IMR-90 (cell line): ENCODE results near the gene TLNRD1. TPM values are rescaled to one million over a fixed set of nuclear protein-coding genes. Genes with fewer than 3 reads are reported as not detected.

Experiments used
- ATAC-seq: fragments of 200-7000 bp; cut with Tn5 transposase; 2 replicates; pipeline ENCODE4 v1.9.1; 2020; ENCODE audit warnings: low read depth, mild to moderate bottlenecking, moderate library complexity
- BruUV-seq: library from RNA; stranded (reverse); fragments of 400-500 nt; replicated peaks from 2 replicates; lab custom pipeline; 2021; lab: Mats Ljungman, UMichigan
- CTCF ChIA-PET: fragments of 300-600 bp; formaldehyde crosslinking; extraction: SDS; loops from one replicate; lab custom pipeline; 2021; ENCODE audit warnings: antibody characterized with exemption; lab: Yijun Ruan, JAX
- POLR2A ChIA-PET: fragments of 300-600 bp; sonication (Branson Sonifier 250); formaldehyde crosslinking; loops from one replicate; lab custom pipeline; 2022; ENCODE audit warnings: antibody characterized with exemption; ENCODE audit not compliant: unreplicated experiment; lab: Charles Lee
- DNase-seq: peaks from one replicate; pipeline ENCODE4 v3.0.0; 2013
- H2AFZ ChIP-seq: replicated peaks from 2 replicates; pipeline ENCODE3; 2013; ENCODE audit warnings: low read length, mild to moderate bottlenecking; ENCODE audit not compliant: poor library complexity
- H2AK5ac ChIP-seq: 2 replicates; pipeline ENCODE4 v1.6.1; 2013; ENCODE audit warnings: low read depth, low read length, inconsistent platforms
- H2AK9ac ChIP-seq: replicated peaks from 2 replicates; pipeline ENCODE3; 2013; ENCODE audit warnings: mild to moderate bottlenecking, low read depth, low read length, moderate library complexity; ENCODE audit not compliant: poor library complexity
- H2BK120ac ChIP-seq: 2 replicates; pipeline ENCODE4 v1.6.1; 2013; ENCODE audit warnings: low read depth, low read length, inconsistent platforms
- H2BK15ac ChIP-seq: 3 replicates; pipeline ENCODE4 v1.6.1; 2013; ENCODE audit warnings: low read depth, low read length, inconsistent platforms
- H2BK20ac ChIP-seq: 2 replicates; pipeline ENCODE4 v1.6.1; 2013; ENCODE audit warnings: low read depth, mild to moderate bottlenecking, inconsistent platforms, low read length, moderate library complexity
- H2BK5ac ChIP-seq: 2 replicates; pipeline ENCODE4 v1.6.1; 2013; ENCODE audit warnings: mild to moderate bottlenecking, low read depth, low read length, inconsistent platforms; ENCODE audit not compliant: poor library complexity, severe bottlenecking
- H3K14ac ChIP-seq: replicated peaks from 2 replicates; pipeline ENCODE4 v1.6.1; 2013; ENCODE audit warnings: low read depth, low read length, inconsistent platforms
- H3K18ac ChIP-seq: 2 replicates; pipeline ENCODE4 v1.6.1; 2013; ENCODE audit warnings: low read depth, low read length, control low read depth
- H3K23ac ChIP-seq: 2 replicates; pipeline ENCODE4 v1.6.1; 2013; ENCODE audit warnings: low read depth, low read length, inconsistent platforms
- H3K27ac ChIP-seq: 2 replicates; pipeline ENCODE4 v1.5.1; 2013; ENCODE audit warnings: mild to moderate bottlenecking, control low read depth, low read length; ENCODE audit not compliant: insufficient read depth
- H3K27me3 ChIP-seq: 2 replicates; pipeline ENCODE4 v1.6.1; 2013; ENCODE audit warnings: low read length; ENCODE audit not compliant: control insufficient read depth, insufficient read depth
- H3K36me3 ChIP-seq: 2 replicates; pipeline ENCODE4 v1.6.1; 2013; ENCODE audit warnings: low read length, mixed read lengths; ENCODE audit not compliant: control insufficient read depth, insufficient read depth
- H3K4ac ChIP-seq: 2 replicates; pipeline ENCODE4 v1.6.1; 2013; ENCODE audit warnings: low read depth, low read length, inconsistent platforms
- H3K4me1 ChIP-seq: 2 replicates; pipeline ENCODE4 v1.6.1; 2013; ENCODE audit warnings: low read length, mixed read lengths; ENCODE audit not compliant: control insufficient read depth, insufficient read depth
- H3K4me2 ChIP-seq: 2 replicates; pipeline ENCODE4 v1.6.1; 2013; ENCODE audit warnings: low read depth, mild to moderate bottlenecking, control low read depth, low read length, moderate library complexity
- H3K4me3 ChIP-seq: 2 replicates; pipeline ENCODE4 v1.5.1; 2013; ENCODE audit warnings: low read depth, mild to moderate bottlenecking, control low read depth, low read length, moderate library complexity; ENCODE audit not compliant: insufficient read depth
- H3K56ac ChIP-seq: 2 replicates; pipeline ENCODE4 v1.6.1; 2013; ENCODE audit warnings: low read length, inconsistent platforms; ENCODE audit not compliant: insufficient read depth; ENCODE audit errors: extremely low read depth
- H3K79me1 ChIP-seq, 2 experiments: 2 replicates each; pipeline ENCODE4 v1.6.1; 2013; ENCODE audit warnings: low read length in 2 of 2, inconsistent platforms in 1 of 2, low read depth in 1 of 2
- H3K9ac ChIP-seq: 2 replicates; pipeline ENCODE4 v1.6.1; 2013; ENCODE audit warnings: low read depth, low read length, control low read depth
- H3K9me1 ChIP-seq: 2 replicates; pipeline ENCODE4 v1.6.1; 2013; ENCODE audit warnings: low read length, inconsistent platforms; ENCODE audit not compliant: insufficient read depth
- H3K9me3 ChIP-seq: 2 replicates; pipeline ENCODE4 v1.6.1; 2013; ENCODE audit warnings: low read length; ENCODE audit not compliant: control insufficient read depth, insufficient read depth
- H4K20me1 ChIP-seq: 2 replicates; pipeline ENCODE4 v1.6.1; 2013; ENCODE audit warnings: low read length, inconsistent platforms; ENCODE audit not compliant: insufficient read depth
- H4K5ac ChIP-seq: 2 replicates; pipeline ENCODE4 v1.6.1; 2013; ENCODE audit warnings: mild to moderate bottlenecking, low read depth, low read length, control low read depth
- H4K8ac ChIP-seq, 2 experiments: 2 replicates each; pipeline ENCODE4 v1.6.1; 2013; ENCODE audit warnings: low read depth in 2 of 2, low read length in 2 of 2, control low read depth in 1 of 2, inconsistent platforms in 1 of 2
- H4K91ac ChIP-seq: 2 replicates; pipeline ENCODE4 v1.6.1; 2013; ENCODE audit warnings: low read depth, low read length, inconsistent platforms; ENCODE audit not compliant: insufficient read depth
- BHLHE40 ChIP-seq: fragments of 150-350 bp; IDR thresholded peaks from 2 replicates; pipeline ENCODE4 v1.6.1; 2016; ENCODE audit warnings: mild to moderate bottlenecking, low read depth, low read length
- CEBPB ChIP-seq: IDR thresholded peaks from 2 replicates; pipeline ENCODE4 v1.6.1; 2012; ENCODE audit warnings: low read depth, low read length, improper control_type of control experiment
- CHD1 ChIP-seq: IDR thresholded peaks from 2 replicates; pipeline ENCODE4 v1.6.1; 2012; ENCODE audit warnings: low read depth, low read length, improper control_type of control experiment
- MAFK ChIP-seq: IDR thresholded peaks from 2 replicates; pipeline ENCODE4 v1.6.1; 2012; ENCODE audit warnings: low read depth, low read length, improper control_type of control experiment
- MAZ ChIP-seq: IDR thresholded peaks from 2 replicates; pipeline ENCODE4 v1.6.1; 2012; ENCODE audit warnings: low read depth, mild to moderate bottlenecking, low read length, improper control_type of control experiment, moderate library complexity, borderline replicate concordance
- NFE2L2 ChIP-seq: fragments of 150-350 bp; IDR thresholded peaks from 2 replicates; pipeline ENCODE4 v1.6.1; 2016; ENCODE audit warnings: low read depth, mild to moderate bottlenecking, low read length
- POLR2A ChIP-seq: IDR thresholded peaks from 2 replicates; pipeline ENCODE4 v1.6.1; 2012; ENCODE audit warnings: mild to moderate bottlenecking, low read depth, low read length
- RAD21 ChIP-seq: IDR thresholded peaks from 2 replicates; pipeline ENCODE4 v1.6.1; 2012; ENCODE audit warnings: low read length, improper control_type of control experiment
- RCOR1 ChIP-seq: IDR thresholded peaks from 2 replicates; pipeline ENCODE4 v1.6.1; 2012; ENCODE audit warnings: mild to moderate bottlenecking, low read length, improper control_type of control experiment; ENCODE audit not compliant: insufficient replicate concordance
- RFX5 ChIP-seq: IDR thresholded peaks from 2 replicates; pipeline ENCODE4 v1.8.0; 2012; ENCODE audit warnings: low read depth, mild to moderate bottlenecking, low read length, moderate library complexity
- SMC3 ChIP-seq: fragments of 150-350 bp; IDR thresholded peaks from 2 replicates; pipeline ENCODE4 v1.6.1; 2016; ENCODE audit warnings: low read depth, mild to moderate bottlenecking, antibody characterized with exemption, low read length, moderate library complexity
- WGBS, 2 experiments: methylation state at CpG; one replicate each; pipeline versions ENCODE4 v1.1.5 to v1.1.7; 2013; ENCODE audit warnings: missing lambda C conversion rate in 2 of 2; ENCODE audit not compliant: insufficient read length in 1 of 2; ENCODE audit errors: extremely low coverage in 2 of 2; 5-methylcytosine and 5-hydroxymethylcytosine counted together
- dilution Hi-C: fragments of 300-500 bp; cut with HindIII; formaldehyde crosslinking; loops from one replicate; pipeline ENCODE4 v1.14.3; 2018; ENCODE audit warnings: low sequenced_read_pairs; ENCODE audit not compliant: unreplicated experiment
- in situ Hi-C: fragments of 300-500 bp; cut with MboI; formaldehyde crosslinking; loops from 3 replicates; pipeline ENCODE4 v1.14.3; 2019; ENCODE audit warnings: low sequenced_read_pairs, inconsistent platforms, mixed read lengths
- intact Hi-C: fragments of 100-400 bp; cut with micrococcal nuclease; formaldehyde crosslinking; loops from 2 replicates; pipeline ENCODE4 v1.10.0; 2022
- polyA plus RNA-seq, 3 experiments: library from polyadenylated mRNA; depleted of rRNA; stranded (reverse); fragments of >200 nt; gene quantifications; 2 replicates each; pipeline ENCODE4 v1.2.3, GENCODE V29; 2012; ENCODE audit warnings: low replicate concordance in 1 of 3
- total RNA-seq: library from RNA; depleted of rRNA; stranded (reverse); fragments of >200 nt; gene quantifications from 2 replicates; pipeline ENCODE4 v1.2.3, GENCODE V29; 2012

The TLNRD1 gene
- total and polyA plus RNA-seq, 2 of the 4 experiments (the other 2 are of a cell fraction): 2.2 to 6.8 TPM

DNA sequence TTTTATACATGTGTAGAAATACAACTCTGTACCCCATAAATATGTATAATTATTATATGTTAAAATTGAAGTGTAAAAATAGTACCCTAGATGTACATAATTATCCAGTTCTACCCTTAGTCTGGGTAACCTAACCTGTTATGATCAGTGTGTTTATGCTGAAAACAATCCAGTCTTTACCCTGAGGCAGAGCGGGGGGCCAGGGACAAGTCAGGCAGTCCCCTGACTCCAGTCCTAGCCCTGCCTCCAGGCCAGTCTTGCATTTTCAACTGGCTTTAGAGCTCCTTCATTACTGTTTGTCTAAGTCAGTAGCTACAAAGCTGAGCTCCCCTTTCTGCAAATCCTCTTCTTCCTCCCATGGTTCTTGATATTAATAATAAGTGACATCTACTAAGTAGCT, 14.2 kb upstream of the TLNRD1 start:
- no peak overlapping the region for H3K23ac ChIP-seq
- H3K4me2 ChIP-seq: no peak overlapping the region
- peaks cover 6% of the 10 kb centered on the region for H3K4me1 ChIP-seq
- H3K27ac ChIP-seq: no peak overlapping the region
- dilution Hi-C loops (no loop called here), intact Hi-C loops (no loop called here), in situ Hi-C loops (no loop called here)
- DNase-seq (no peak), ATAC-seq (no peak)
- H3K18ac ChIP-seq: no peak overlapping the region
- ChIA-PET POLR2A (no interaction called here), CTCF (interaction anchor here (0.5 to 2.0 kb wide), 2 partner anchors 17 to 1512 kb away, joined by 3 to 6 read pairs; no protein-coding TSS in a partner anchor)
- no peaks in the 10 kb centered on the region for H3K27me3 ChIP-seq
- no peak overlapping the region for H4K91ac ChIP-seq
- no peak overlapping the region for H2BK20ac ChIP-seq
- peaks cover 3% of the 10 kb centered on the region for H3K36me3 ChIP-seq
- H2AK5ac ChIP-seq: no peak overlapping the region
- no peak overlapping the region for H2BK5ac ChIP-seq
- H3K56ac ChIP-seq: no peak overlapping the region
- H2BK120ac ChIP-seq: no peak overlapping the region
- peaks cover 25 to 75% of the 10 kb centered on the region in 2 experiments for H3K79me1 ChIP-seq
- H3K9me3 ChIP-seq: no peaks in the 10 kb centered on the region
- no peak overlapping the region for H2AK9ac ChIP-seq
- no peak overlapping the region for H2BK15ac ChIP-seq
- H3K4ac ChIP-seq: no peak overlapping the region
- no peak overlapping the region for H2AFZ ChIP-seq
- no peak overlapping the region for H4K8ac ChIP-seq
- no peak overlapping the region for H3K4me3 ChIP-seq
- H4K5ac ChIP-seq: no peak overlapping the region
- no CpG with 5 or more reads among the region's 1 CpG for WGBS, 2 experiments
- H3K14ac ChIP-seq: no peak overlapping the region
- H3K9ac ChIP-seq: no peak overlapping the region
- H4K20me1 ChIP-seq: peaks cover 25% of the 10 kb centered on the region; the same call in 1 of the 2 replicates
- H3K9me1 ChIP-seq: peaks cover 19% of the 10 kb centered on the region
- no TSS peak for BruUV-seq
- TF ChIP-seq RAD21: no peak
- TF ChIP-seq RCOR1: no peak
- no peak for TF ChIP-seq NFE2L2
- TF ChIP-seq CHD1: no peak
- no peak for TF ChIP-seq CEBPB
- TF ChIP-seq POLR2A: no peak
- TF ChIP-seq BHLHE40: no peak
- TF ChIP-seq MAZ: no peak
- TF ChIP-seq RFX5: no peak
- TF ChIP-seq MAFK: no peak
- TF ChIP-seq SMC3: no peak
